IMR-90 (cell line): ENCODE data around the gene HUS1B. TPM values are rescaled to one million over a fixed set of nuclear protein-coding genes. Genes with fewer than 3 reads are reported as not detected.

Experiments used
- ATAC-seq: fragments of 200-7000 bp; cut with Tn5 transposase; 2 replicates; pipeline ENCODE4 v1.9.1; 2020; ENCODE audit warnings: low read depth, mild to moderate bottlenecking, moderate library complexity
- BruUV-seq: library from RNA; stranded (reverse); fragments of 400-500 nt; replicated peaks from 2 replicates; lab custom pipeline; 2021; lab: Mats Ljungman, UMichigan
- CTCF ChIA-PET: fragments of 300-600 bp; formaldehyde crosslinking; extraction: SDS; loops from one replicate; lab custom pipeline; 2021; ENCODE audit warnings: antibody characterized with exemption; lab: Yijun Ruan, JAX
- POLR2A ChIA-PET: fragments of 300-600 bp; sonication (Branson Sonifier 250); formaldehyde crosslinking; loops from one replicate; lab custom pipeline; 2022; ENCODE audit warnings: antibody characterized with exemption; ENCODE audit not compliant: unreplicated experiment; lab: Charles Lee
- DNase-seq: peaks from one replicate; pipeline ENCODE4 v3.0.0; 2013
- H2AFZ ChIP-seq: replicated peaks from 2 replicates; pipeline ENCODE3; 2013; ENCODE audit warnings: low read length, mild to moderate bottlenecking; ENCODE audit not compliant: poor library complexity
- H2AK5ac ChIP-seq: 2 replicates; pipeline ENCODE4 v1.6.1; 2013; ENCODE audit warnings: low read depth, low read length, inconsistent platforms
- H2AK9ac ChIP-seq: replicated peaks from 2 replicates; pipeline ENCODE3; 2013; ENCODE audit warnings: mild to moderate bottlenecking, low read depth, low read length, moderate library complexity; ENCODE audit not compliant: poor library complexity
- H2BK120ac ChIP-seq: 2 replicates; pipeline ENCODE4 v1.6.1; 2013; ENCODE audit warnings: low read depth, low read length, inconsistent platforms
- H2BK15ac ChIP-seq: 3 replicates; pipeline ENCODE4 v1.6.1; 2013; ENCODE audit warnings: low read depth, low read length, inconsistent platforms
- H2BK20ac ChIP-seq: 2 replicates; pipeline ENCODE4 v1.6.1; 2013; ENCODE audit warnings: low read depth, mild to moderate bottlenecking, inconsistent platforms, low read length, moderate library complexity
- H2BK5ac ChIP-seq: 2 replicates; pipeline ENCODE4 v1.6.1; 2013; ENCODE audit warnings: mild to moderate bottlenecking, low read depth, low read length, inconsistent platforms; ENCODE audit not compliant: poor library complexity, severe bottlenecking
- H3K14ac ChIP-seq: replicated peaks from 2 replicates; pipeline ENCODE4 v1.6.1; 2013; ENCODE audit warnings: low read depth, low read length, inconsistent platforms
- H3K18ac ChIP-seq: 2 replicates; pipeline ENCODE4 v1.6.1; 2013; ENCODE audit warnings: low read depth, low read length, control low read depth
- H3K23ac ChIP-seq: 2 replicates; pipeline ENCODE4 v1.6.1; 2013; ENCODE audit warnings: low read depth, low read length, inconsistent platforms
- H3K27ac ChIP-seq: 2 replicates; pipeline ENCODE4 v1.5.1; 2013; ENCODE audit warnings: mild to moderate bottlenecking, control low read depth, low read length; ENCODE audit not compliant: insufficient read depth
- H3K27me3 ChIP-seq: 2 replicates; pipeline ENCODE4 v1.6.1; 2013; ENCODE audit warnings: low read length; ENCODE audit not compliant: control insufficient read depth, insufficient read depth
- H3K36me3 ChIP-seq: 2 replicates; pipeline ENCODE4 v1.6.1; 2013; ENCODE audit warnings: low read length, mixed read lengths; ENCODE audit not compliant: control insufficient read depth, insufficient read depth
- H3K4ac ChIP-seq: 2 replicates; pipeline ENCODE4 v1.6.1; 2013; ENCODE audit warnings: low read depth, low read length, inconsistent platforms
- H3K4me1 ChIP-seq: 2 replicates; pipeline ENCODE4 v1.6.1; 2013; ENCODE audit warnings: low read length, mixed read lengths; ENCODE audit not compliant: control insufficient read depth, insufficient read depth
- H3K4me2 ChIP-seq: 2 replicates; pipeline ENCODE4 v1.6.1; 2013; ENCODE audit warnings: low read depth, mild to moderate bottlenecking, control low read depth, low read length, moderate library complexity
- H3K4me3 ChIP-seq: 2 replicates; pipeline ENCODE4 v1.5.1; 2013; ENCODE audit warnings: low read depth, mild to moderate bottlenecking, control low read depth, low read length, moderate library complexity; ENCODE audit not compliant: insufficient read depth
- H3K56ac ChIP-seq: 2 replicates; pipeline ENCODE4 v1.6.1; 2013; ENCODE audit warnings: low read length, inconsistent platforms; ENCODE audit not compliant: insufficient read depth; ENCODE audit errors: extremely low read depth
- H3K79me1 ChIP-seq, 2 experiments: 2 replicates each; pipeline ENCODE4 v1.6.1; 2013; ENCODE audit warnings: low read length in 2 of 2, inconsistent platforms in 1 of 2, low read depth in 1 of 2
- H3K9ac ChIP-seq: 2 replicates; pipeline ENCODE4 v1.6.1; 2013; ENCODE audit warnings: low read depth, low read length, control low read depth
- H3K9me1 ChIP-seq: 2 replicates; pipeline ENCODE4 v1.6.1; 2013; ENCODE audit warnings: low read length, inconsistent platforms; ENCODE audit not compliant: insufficient read depth
- H3K9me3 ChIP-seq: 2 replicates; pipeline ENCODE4 v1.6.1; 2013; ENCODE audit warnings: low read length; ENCODE audit not compliant: control insufficient read depth, insufficient read depth
- H4K20me1 ChIP-seq: 2 replicates; pipeline ENCODE4 v1.6.1; 2013; ENCODE audit warnings: low read length, inconsistent platforms; ENCODE audit not compliant: insufficient read depth
- H4K5ac ChIP-seq: 2 replicates; pipeline ENCODE4 v1.6.1; 2013; ENCODE audit warnings: mild to moderate bottlenecking, low read depth, low read length, control low read depth
- H4K8ac ChIP-seq, 2 experiments: 2 replicates each; pipeline ENCODE4 v1.6.1; 2013; ENCODE audit warnings: low read depth in 2 of 2, low read length in 2 of 2, control low read depth in 1 of 2, inconsistent platforms in 1 of 2
- H4K91ac ChIP-seq: 2 replicates; pipeline ENCODE4 v1.6.1; 2013; ENCODE audit warnings: low read depth, low read length, inconsistent platforms; ENCODE audit not compliant: insufficient read depth
- BHLHE40 ChIP-seq: fragments of 150-350 bp; IDR thresholded peaks from 2 replicates; pipeline ENCODE4 v1.6.1; 2016; ENCODE audit warnings: mild to moderate bottlenecking, low read depth, low read length
- CEBPB ChIP-seq: IDR thresholded peaks from 2 replicates; pipeline ENCODE4 v1.6.1; 2012; ENCODE audit warnings: low read depth, low read length, improper control_type of control experiment
- CHD1 ChIP-seq: IDR thresholded peaks from 2 replicates; pipeline ENCODE4 v1.6.1; 2012; ENCODE audit warnings: low read depth, low read length, improper control_type of control experiment
- MAFK ChIP-seq: IDR thresholded peaks from 2 replicates; pipeline ENCODE4 v1.6.1; 2012; ENCODE audit warnings: low read depth, low read length, improper control_type of control experiment
- MXI1 ChIP-seq: IDR thresholded peaks from 2 replicates; pipeline ENCODE4 v1.6.1; 2012; ENCODE audit warnings: low read depth, mild to moderate bottlenecking, low read length, moderate library complexity, borderline replicate concordance
- NFE2L2 ChIP-seq: fragments of 150-350 bp; IDR thresholded peaks from 2 replicates; pipeline ENCODE4 v1.6.1; 2016; ENCODE audit warnings: low read depth, mild to moderate bottlenecking, low read length
- POLR2A ChIP-seq: IDR thresholded peaks from 2 replicates; pipeline ENCODE4 v1.6.1; 2012; ENCODE audit warnings: mild to moderate bottlenecking, low read depth, low read length
- RAD21 ChIP-seq: IDR thresholded peaks from 2 replicates; pipeline ENCODE4 v1.6.1; 2012; ENCODE audit warnings: low read length, improper control_type of control experiment
- RFX5 ChIP-seq: IDR thresholded peaks from 2 replicates; pipeline ENCODE4 v1.8.0; 2012; ENCODE audit warnings: low read depth, mild to moderate bottlenecking, low read length, moderate library complexity
- SMC3 ChIP-seq: fragments of 150-350 bp; IDR thresholded peaks from 2 replicates; pipeline ENCODE4 v1.6.1; 2016; ENCODE audit warnings: low read depth, mild to moderate bottlenecking, antibody characterized with exemption, low read length, moderate library complexity
- WGBS, 2 experiments: methylation state at CpG; one replicate each; pipeline versions ENCODE4 v1.1.5 to v1.1.7; 2013; ENCODE audit warnings: missing lambda C conversion rate in 2 of 2; ENCODE audit not compliant: insufficient read length in 1 of 2; ENCODE audit errors: extremely low coverage in 2 of 2; 5-methylcytosine and 5-hydroxymethylcytosine counted together
- dilution Hi-C: fragments of 300-500 bp; cut with HindIII; formaldehyde crosslinking; loops from one replicate; pipeline ENCODE4 v1.14.3; 2018; ENCODE audit warnings: low sequenced_read_pairs; ENCODE audit not compliant: unreplicated experiment
- in situ Hi-C: fragments of 300-500 bp; cut with MboI; formaldehyde crosslinking; loops from 3 replicates; pipeline ENCODE4 v1.14.3; 2019; ENCODE audit warnings: low sequenced_read_pairs, inconsistent platforms, mixed read lengths
- intact Hi-C: fragments of 100-400 bp; cut with micrococcal nuclease; formaldehyde crosslinking; loops from 2 replicates; pipeline ENCODE4 v1.10.0; 2022
- polyA plus RNA-seq, 3 experiments: library from polyadenylated mRNA; depleted of rRNA; stranded (reverse); fragments of >200 nt; gene quantifications; 2 replicates each; pipeline ENCODE4 v1.2.3, GENCODE V29; 2012; ENCODE audit warnings: low replicate concordance in 1 of 3
- total RNA-seq: library from RNA; depleted of rRNA; stranded (reverse); fragments of >200 nt; gene quantifications from 2 replicates; pipeline ENCODE4 v1.2.3, GENCODE V29; 2012
- TF ChIP-seq, protein P1 (sequence below): fragments of 150-350 bp; IDR thresholded peaks from 2 replicates; pipeline ENCODE4 v1.6.1; 2016; ENCODE audit warnings: low read depth, mild to moderate bottlenecking, low read length, moderate library complexity, borderline replicate concordance
- TF ChIP-seq, protein P2 (sequence below): fragments of 150-350 bp; IDR thresholded peaks from 2 replicates; pipeline ENCODE4 v1.6.1; 2017; ENCODE audit warnings: mild to moderate bottlenecking, antibody characterized with exemption, low read length, low read depth

The HUS1B gene
- total and polyA plus RNA-seq, 2 of the 4 experiments (the other 2 are of a cell fraction), result 0.36 to 0.39 TPM

DNA sequence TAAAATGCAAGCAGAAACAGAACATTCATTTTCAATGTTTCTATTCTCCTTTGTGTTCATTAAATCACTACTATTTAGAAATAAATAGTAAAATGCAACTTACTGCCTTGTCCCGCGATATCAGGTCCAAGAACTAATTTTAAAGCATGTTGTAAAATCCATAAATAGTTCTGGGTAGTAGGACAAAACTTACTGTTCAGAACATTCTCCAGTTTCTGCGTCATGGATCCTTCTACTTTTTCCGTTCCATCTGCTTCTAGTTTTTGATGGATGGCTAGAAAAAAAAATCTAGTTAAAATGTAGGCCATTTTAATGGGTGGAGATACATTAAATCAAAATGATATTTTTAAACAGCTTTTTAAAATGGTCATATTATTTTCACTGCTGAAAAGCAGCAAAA is 47.0 kb downstream of the HUS1B start:
- H2BK5ac ChIP-seq, result no peak overlapping the region
- H4K8ac ChIP-seq, result no peak overlapping the region
- no peak overlapping the region for H2BK20ac ChIP-seq
- no TSS peak for BruUV-seq
- no peak for ATAC-seq
- intact Hi-C loops, result no loop called here
- no peaks in the 10 kb centered on the region for H3K4me1 ChIP-seq
- no peak overlapping the region for H4K91ac ChIP-seq
- in situ Hi-C loops, result no loop called here
- no peak overlapping the region for H3K4me2 ChIP-seq
- no peak overlapping the region for H3K27ac ChIP-seq
- no peak overlapping the region for H4K5ac ChIP-seq
- DNase-seq, result no peak
- no peaks in the 10 kb centered on the region for H3K27me3 ChIP-seq
- no peak overlapping the region for H3K4me3 ChIP-seq
- H3K18ac ChIP-seq, result no peak overlapping the region
- peaks cover 3% of the 10 kb centered on the region; the same call in 1 of the 2 replicates for H3K9me1 ChIP-seq
- H2AK5ac ChIP-seq, result no peak overlapping the region
- dilution Hi-C loops, result no loop called here
- no peak overlapping the region for H2BK120ac ChIP-seq
- H3K9me3 ChIP-seq, result no peaks in the 10 kb centered on the region
- ChIA-PET POLR2A (no interaction called here), CTCF (no interaction called here)
- no peak overlapping the region for H3K4ac ChIP-seq
- H3K23ac ChIP-seq, result no peak overlapping the region
- H2BK15ac ChIP-seq, result no peak overlapping the region
- no peaks in the 10 kb centered on the region for H4K20me1 ChIP-seq
- H3K36me3 ChIP-seq, result peaks cover 9% of the 10 kb centered on the region; the same call in 1 of the 2 replicates
- WGBS, 2 experiments, result no CpG with 5 or more reads among the region's 4 CpGs
- no peak overlapping the region for H3K14ac ChIP-seq
- no peak overlapping the region for H2AFZ ChIP-seq
- H3K56ac ChIP-seq, result no peak overlapping the region
- TF ChIP-seq RFX5 (no peak), RAD21 (no peak), MAFK (no peak), CEBPB (no peak), NFE2L2 (no peak), BHLHE40 (no peak), MXI1 (no peak), SMC3 (no peak), CHD1 (no peak), POLR2A (no peak)
- TF ChIP-seq, protein P1, sequence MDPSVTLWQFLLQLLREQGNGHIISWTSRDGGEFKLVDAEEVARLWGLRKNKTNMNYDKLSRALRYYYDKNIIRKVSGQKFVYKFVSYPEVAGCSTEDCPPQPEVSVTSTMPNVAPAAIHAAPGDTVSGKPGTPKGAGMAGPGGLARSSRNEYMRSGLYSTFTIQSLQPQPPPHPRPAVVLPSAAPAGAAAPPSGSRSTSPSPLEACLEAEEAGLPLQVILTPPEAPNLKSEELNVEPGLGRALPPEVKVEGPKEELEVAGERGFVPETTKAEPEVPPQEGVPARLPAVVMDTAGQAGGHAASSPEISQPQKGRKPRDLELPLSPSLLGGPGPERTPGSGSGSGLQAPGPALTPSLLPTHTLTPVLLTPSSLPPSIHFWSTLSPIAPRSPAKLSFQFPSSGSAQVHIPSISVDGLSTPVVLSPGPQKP, result no peak
- TF ChIP-seq, protein P2, sequence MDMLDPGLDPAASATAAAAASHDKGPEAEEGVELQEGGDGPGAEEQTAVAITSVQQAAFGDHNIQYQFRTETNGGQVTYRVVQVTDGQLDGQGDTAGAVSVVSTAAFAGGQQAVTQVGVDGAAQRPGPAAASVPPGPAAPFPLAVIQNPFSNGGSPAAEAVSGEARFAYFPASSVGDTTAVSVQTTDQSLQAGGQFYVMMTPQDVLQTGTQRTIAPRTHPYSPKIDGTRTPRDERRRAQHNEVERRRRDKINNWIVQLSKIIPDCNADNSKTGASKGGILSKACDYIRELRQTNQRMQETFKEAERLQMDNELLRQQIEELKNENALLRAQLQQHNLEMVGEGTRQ, result no peak
- no peak overlapping the region for H2AK9ac ChIP-seq
- no peak overlapping the region for H3K9ac ChIP-seq
- peaks cover 0 to 11% of the 10 kb centered on the region in 2 experiments; a peak in 1 of 4 replicates for H3K79me1 ChIP-seq
